IPS-18a (cell line): ENCODE data around the gene CTNNBL1.

Experiments used
- H3K27ac ChIP-seq: one replicate; pipeline ENCODE4 v1.5.1; 2013; ENCODE audit warnings: low read length
- H3K27me3 ChIP-seq: one replicate; pipeline ENCODE4 v1.6.1; 2013; ENCODE audit warnings: mild to moderate bottlenecking, low read length; ENCODE audit not compliant: control insufficient read depth, insufficient read depth
- H3K36me3 ChIP-seq: one replicate; pipeline ENCODE4 v1.6.1; 2013; ENCODE audit warnings: low read depth, low read length; ENCODE audit not compliant: control insufficient read depth
- H3K4me1 ChIP-seq: one replicate; pipeline ENCODE4 v1.6.1; 2013; ENCODE audit warnings: low read depth, low read length; ENCODE audit not compliant: control insufficient read depth
- H3K4me3 ChIP-seq: one replicate; pipeline ENCODE4 v1.5.1; 2013; ENCODE audit warnings: low read length
- H3K9ac ChIP-seq: one replicate; pipeline ENCODE4 v1.6.1; 2013; ENCODE audit warnings: mild to moderate bottlenecking, low read length, moderate library complexity
- H3K9me3 ChIP-seq: one replicate; pipeline ENCODE4 v1.6.1; 2013; ENCODE audit warnings: low read depth, low read length; ENCODE audit not compliant: control insufficient read depth

The CTNNBL1 gene

DNA sequence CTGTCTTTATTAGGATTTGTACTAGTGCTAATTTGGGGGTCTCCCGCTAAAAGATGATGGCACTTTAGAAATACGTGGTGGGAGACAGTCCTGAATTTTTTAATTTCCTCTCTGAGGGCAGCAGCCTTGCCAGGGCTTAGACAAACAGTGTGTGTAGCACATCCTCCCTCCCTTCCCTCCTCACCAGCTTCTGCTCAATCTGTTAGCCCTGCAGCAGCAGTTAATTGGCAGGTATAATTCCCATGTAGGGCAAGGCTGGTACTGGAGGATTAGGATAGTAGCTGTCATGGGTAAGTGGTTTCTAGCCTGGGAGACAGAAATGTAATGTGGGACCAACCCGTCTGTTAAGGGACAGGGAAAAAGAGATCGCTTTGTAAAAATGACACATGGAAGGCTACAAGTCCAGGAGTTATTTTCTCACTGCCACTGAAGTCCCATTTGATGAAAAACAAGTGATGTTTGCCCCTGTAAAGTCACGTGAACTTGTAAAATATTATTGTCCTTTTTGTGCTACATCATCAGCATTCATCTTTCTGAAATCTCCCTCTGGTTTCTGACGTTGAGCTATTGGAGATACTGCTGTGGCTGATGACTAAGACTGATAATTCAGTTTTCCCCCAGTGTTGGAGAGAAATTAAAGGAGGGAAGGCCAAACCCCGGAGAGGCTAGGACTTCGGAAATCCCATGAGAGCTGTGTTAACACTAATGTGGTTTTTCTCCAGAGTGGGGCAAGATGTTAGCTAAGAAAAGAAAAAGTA lies 40.6 kb downstream of the CTNNBL1 start:
- Histone ChIP-seq H3K9me3 (no peaks in the 10 kb centered on the region), H3K4me1 (peaks cover 4% of the 10 kb centered on the region), H3K9ac (no peak overlapping the region), H3K4me3 (no peak overlapping the region), H3K36me3 (peaks cover 21% of the 10 kb centered on the region), H3K27ac (no peak overlapping the region), H3K27me3 (no peaks in the 10 kb centered on the region)

DNA sequence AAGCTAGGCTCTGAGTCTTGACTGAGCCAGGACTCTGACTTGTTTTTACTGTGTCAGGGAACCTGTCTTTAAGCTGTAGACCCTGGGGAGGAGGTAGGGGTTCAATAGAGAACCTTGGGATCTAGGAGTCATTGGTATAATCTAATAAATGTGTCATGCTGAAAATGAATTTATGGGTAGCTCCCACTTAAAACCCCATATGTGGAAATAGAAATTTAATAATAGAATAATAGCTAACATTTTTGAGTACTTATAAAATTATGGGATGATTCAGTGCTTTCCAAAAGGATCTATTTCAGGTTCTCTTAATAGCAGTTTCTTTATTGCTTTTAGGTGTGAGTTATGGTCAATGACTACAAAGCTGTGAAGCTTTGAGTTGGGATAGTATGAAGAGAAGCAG lies 41.7 kb downstream of the CTNNBL1 start:
- Histone ChIP-seq H3K9ac (no peak overlapping the region), H3K36me3 (peaks cover 26% of the 10 kb centered on the region), H3K9me3 (no peaks in the 10 kb centered on the region), H3K27ac (no peak overlapping the region), H3K4me3 (no peak overlapping the region), H3K27me3 (no peaks in the 10 kb centered on the region), H3K4me1 (no peaks in the 10 kb centered on the region)

DNA sequence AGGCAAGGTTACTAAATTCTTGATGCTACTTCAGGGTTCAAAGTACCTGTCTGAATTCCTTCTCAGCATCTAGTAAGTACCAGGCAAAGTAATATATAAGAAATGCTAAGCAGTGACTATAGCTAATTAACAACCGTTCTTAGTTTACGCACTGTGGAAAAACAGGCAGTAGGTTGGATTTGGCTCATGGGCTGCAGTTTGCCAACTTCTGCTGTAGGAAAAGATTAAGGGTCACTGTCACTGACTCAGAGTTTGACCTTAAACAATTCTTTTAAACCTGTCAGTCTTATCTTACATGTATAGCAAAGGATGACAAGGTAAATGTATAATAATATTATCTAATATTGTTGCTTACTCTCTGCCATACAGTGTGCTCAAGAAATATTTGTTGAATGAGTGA lies 42.3 kb downstream of the CTNNBL1 start:
- Histone ChIP-seq H3K9me3 (no peaks in the 10 kb centered on the region), H3K4me3 (no peak overlapping the region), H3K36me3 (peaks cover 26% of the 10 kb centered on the region), H3K4me1 (no peaks in the 10 kb centered on the region), H3K9ac (no peak overlapping the region), H3K27me3 (no peaks in the 10 kb centered on the region), H3K27ac (no peak overlapping the region)

DNA sequence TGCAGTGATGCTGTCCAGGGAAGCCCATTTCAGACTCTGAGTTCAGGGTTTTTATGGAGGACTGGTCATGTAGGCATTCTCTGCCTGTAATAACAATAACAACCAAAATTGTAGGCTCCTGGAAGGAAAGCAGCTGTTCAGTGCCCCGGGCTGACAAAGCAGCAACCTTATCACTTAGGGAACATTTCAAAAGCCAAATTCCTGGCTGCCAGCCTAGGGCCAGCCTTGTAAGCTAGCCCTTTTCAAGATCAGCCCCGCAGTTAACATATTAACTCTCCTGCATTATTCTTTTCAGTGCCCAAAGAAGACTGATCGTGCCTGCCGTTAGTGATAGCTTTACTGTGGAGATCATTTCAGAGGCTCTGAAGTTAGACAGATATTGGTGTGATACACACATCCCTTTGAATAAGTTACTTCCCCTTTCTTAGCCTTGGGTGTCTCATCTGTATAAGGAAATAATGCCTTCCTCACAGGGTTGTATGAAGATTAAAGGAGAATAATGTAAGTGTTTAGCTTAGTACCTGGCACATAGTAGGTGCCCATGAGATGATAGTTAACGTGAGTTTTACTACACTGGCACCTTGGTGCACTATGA lies 44.1 kb downstream of the CTNNBL1 start:
- no peak overlapping the region for H3K27ac ChIP-seq
- H3K36me3 ChIP-seq = peaks cover 26% of the 10 kb centered on the region
- H3K4me3 ChIP-seq = no peak overlapping the region
- no peaks in the 10 kb centered on the region for H3K9me3 ChIP-seq
- H3K27me3 ChIP-seq = no peaks in the 10 kb centered on the region
- no peaks in the 10 kb centered on the region for H3K4me1 ChIP-seq
- H3K9ac ChIP-seq = no peak overlapping the region

DNA sequence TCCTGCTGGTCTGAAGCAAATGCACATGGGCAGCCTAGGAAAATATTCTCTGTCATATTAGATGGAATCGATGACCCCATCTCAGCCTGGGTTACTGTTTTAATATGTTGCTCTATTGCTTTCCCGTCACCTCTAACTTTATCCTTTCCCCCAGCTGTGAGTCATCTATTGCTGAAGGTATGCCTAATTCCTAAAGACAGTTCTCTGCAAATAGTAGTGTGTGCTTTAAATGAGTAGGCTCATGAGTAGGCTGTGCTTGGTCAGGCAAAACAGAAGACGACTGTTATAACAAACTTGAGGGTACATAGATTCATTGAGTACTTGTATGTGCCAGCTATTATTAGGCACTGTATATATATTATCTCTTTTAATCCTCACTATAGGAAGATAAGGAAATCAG lies 47.2 kb downstream of the CTNNBL1 start:
- no peaks in the 10 kb centered on the region for H3K27me3 ChIP-seq
- no peaks in the 10 kb centered on the region for H3K9me3 ChIP-seq
- H3K27ac ChIP-seq = no peak overlapping the region
- peaks cover 26% of the 10 kb centered on the region for H3K36me3 ChIP-seq
- H3K4me1 ChIP-seq = peaks cover 16% of the 10 kb centered on the region
- no peak overlapping the region for H3K4me3 ChIP-seq
- H3K9ac ChIP-seq = no peak overlapping the region

DNA sequence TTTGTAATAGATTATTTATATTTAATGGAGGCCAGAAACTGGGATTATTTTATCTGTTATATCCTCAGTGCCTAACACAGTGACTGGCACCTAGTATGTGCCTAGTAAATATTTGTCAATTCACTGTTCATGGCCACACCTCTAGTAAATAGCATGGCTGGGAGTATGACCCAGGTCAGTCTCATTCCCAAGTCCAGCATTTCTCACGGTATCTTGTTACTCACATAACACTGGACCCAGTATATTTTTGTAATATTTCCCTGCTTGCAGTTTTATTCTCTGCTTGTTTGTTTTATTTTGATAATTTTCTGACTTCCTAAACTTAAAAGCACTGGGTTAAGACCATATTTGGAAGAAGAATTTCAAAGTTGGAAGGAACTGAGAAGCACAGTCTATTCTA lies 47.7 kb downstream of the CTNNBL1 start:
- Histone ChIP-seq H3K4me1 (peaks cover 16% of the 10 kb centered on the region), H3K27me3 (no peaks in the 10 kb centered on the region), H3K9me3 (no peaks in the 10 kb centered on the region), H3K9ac (no peak overlapping the region), H3K36me3 (peaks cover 27% of the 10 kb centered on the region), H3K27ac (no peak overlapping the region), H3K4me3 (no peak overlapping the region)

DNA sequence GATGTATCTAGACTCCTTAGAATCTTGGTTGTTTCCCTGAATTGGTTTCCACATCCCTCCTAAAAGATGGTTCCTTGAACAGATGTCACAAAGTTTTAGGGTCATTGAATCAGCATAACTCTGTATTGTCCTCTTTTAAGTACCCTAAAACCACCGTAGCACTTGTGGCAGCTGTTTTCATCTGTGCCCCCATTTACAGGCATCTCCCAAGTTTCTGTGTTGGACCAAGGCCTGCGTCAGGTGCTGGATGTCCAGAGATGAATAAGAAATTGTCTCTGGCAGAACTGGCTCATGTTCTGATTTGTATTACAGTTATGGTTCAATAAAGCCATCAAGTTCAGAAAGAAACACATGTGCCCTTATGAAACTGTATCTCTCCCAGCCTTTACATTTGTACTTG lies 48.3 kb downstream of the CTNNBL1 start:
- Histone ChIP-seq H3K36me3 (peaks cover 29% of the 10 kb centered on the region), H3K9ac (no peak overlapping the region), H3K27ac (no peak overlapping the region), H3K9me3 (no peaks in the 10 kb centered on the region), H3K4me1 (peaks cover 16% of the 10 kb centered on the region), H3K27me3 (no peaks in the 10 kb centered on the region), H3K4me3 (no peak overlapping the region)

DNA sequence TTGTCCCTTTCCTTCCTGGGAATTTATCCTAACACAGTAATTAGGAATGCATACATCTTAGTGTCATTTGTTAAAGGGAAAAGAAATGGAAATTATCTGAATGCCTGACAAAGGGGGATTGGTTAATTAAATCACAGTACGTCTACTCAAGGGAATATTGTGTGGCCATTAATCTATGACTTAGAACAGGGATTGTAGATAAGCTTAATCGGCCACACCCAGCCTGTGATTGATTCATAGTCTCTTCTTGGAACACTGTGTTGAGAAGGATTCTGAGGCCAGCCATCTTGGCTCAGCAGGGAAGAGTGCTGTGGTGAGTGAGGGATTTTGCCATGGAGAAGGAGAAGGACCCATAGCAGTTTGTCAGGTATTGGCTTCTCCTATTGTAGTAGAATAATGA lies 50.5 kb downstream of the CTNNBL1 start:
- no peaks in the 10 kb centered on the region for H3K9me3 ChIP-seq
- no peaks in the 10 kb centered on the region for H3K27me3 ChIP-seq
- H3K27ac ChIP-seq = no peak overlapping the region
- peaks cover 16% of the 10 kb centered on the region for H3K4me1 ChIP-seq
- peaks cover 11% of the 10 kb centered on the region for H3K36me3 ChIP-seq
- no peak overlapping the region for H3K9ac ChIP-seq
- no peak overlapping the region for H3K4me3 ChIP-seq

DNA sequence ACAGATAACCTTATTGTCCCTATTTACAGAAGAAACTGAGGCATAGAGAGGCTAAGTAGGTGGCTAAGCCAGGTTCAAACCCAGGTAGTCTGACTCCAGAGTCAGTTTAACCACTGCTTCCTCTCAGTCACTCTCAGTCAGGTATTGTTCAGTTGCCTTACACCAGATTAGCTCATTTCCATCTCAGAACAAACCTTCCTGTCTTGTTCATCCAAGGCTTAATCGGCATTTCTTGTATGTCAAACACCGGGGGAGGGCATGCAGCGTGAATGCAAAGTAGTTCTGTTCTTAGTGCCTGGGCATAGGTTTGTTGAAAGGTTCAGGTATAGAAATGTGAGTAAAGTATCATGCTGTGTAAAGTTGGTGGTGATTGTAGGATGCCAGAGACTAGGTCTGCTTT lies 51.7 kb downstream of the CTNNBL1 start:
- H3K27me3 ChIP-seq = no peaks in the 10 kb centered on the region
- no peak overlapping the region for H3K9ac ChIP-seq
- no peaks in the 10 kb centered on the region for H3K9me3 ChIP-seq
- H3K4me3 ChIP-seq = no peak overlapping the region
- peaks cover 16% of the 10 kb centered on the region for H3K4me1 ChIP-seq
- H3K36me3 ChIP-seq = peaks cover 6% of the 10 kb centered on the region
- H3K27ac ChIP-seq = no peak overlapping the region

DNA sequence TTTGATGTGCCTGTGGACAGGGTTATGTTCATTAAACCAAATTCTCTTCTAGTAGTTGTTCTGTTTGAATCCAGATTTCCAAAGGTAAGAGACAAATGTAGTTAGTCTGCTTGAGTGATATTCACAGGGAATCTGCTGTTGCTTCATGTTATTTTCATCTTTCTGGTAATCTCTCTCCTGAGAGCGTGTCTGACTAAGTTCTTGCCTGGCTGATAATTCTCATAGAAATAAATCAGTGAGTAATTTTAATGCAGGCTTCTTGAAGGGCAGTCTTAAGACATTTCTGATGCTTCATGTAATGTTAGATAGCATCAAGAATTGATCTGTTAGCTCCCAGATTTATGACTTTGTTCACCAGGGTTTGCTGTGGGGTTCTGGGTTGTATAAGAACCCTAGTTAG lies 54.2 kb downstream of the CTNNBL1 start:
- Histone ChIP-seq H3K4me3 (no peak overlapping the region), H3K27me3 (no peaks in the 10 kb centered on the region), H3K27ac (no peak overlapping the region), H3K4me1 (peaks cover 19% of the 10 kb centered on the region), H3K9ac (no peak overlapping the region), H3K36me3 (peaks cover 6% of the 10 kb centered on the region), H3K9me3 (no peaks in the 10 kb centered on the region)

DNA sequence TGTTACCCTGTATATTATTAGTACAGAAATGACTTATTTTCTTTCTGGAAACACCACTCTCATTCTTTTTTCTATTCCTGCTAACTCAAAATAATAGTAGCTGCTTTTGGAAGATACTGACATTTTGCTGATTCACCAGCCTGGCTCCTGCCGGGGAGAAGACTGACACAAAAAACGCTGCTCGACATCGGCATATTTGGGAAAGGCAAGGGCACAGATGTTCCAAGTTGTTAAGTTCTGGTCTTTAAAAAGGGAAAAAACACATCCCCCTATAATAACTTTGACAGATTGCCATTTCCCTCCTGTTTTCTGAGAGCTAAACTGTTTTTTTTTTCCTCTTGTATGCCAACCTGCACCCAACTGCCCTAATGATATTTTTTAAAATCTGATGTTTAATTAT lies 55.4 kb downstream of the CTNNBL1 start:
- Histone ChIP-seq H3K9ac (no peak overlapping the region), H3K36me3 (peaks cover 6% of the 10 kb centered on the region), H3K4me3 (no peak overlapping the region), H3K4me1 (peaks cover 17% of the 10 kb centered on the region), H3K27ac (no peak overlapping the region), H3K27me3 (no peaks in the 10 kb centered on the region), H3K9me3 (no peaks in the 10 kb centered on the region)
